Fibroblast of skin of left biceps (primary cell): ENCODE data around the gene CEACAM19.
"Not testable (repeated sequence)": the region's sequence is repeated elsewhere in the genome, so short reads cannot be mapped to it uniquely, and the experiment has no call there.

Experiments
- DNase-seq, 2 experiments: peaks; one replicate each; pipeline ENCODE4 v3.0.0-alpha.2; 2013; ENCODE audit warnings: low read depth in 2 of 2

The CEACAM19 gene

GRCh38 chr19:44671400-44671799 is at the start of gene CEACAM19:
TSS of gene CEACAM19 (plus strand) at chr19:44671482. CDS start at chr19:44671932, 450 bp downstream.
- DNase-seq, result no peak

- DNase-seq, result no peak
These were observed 48.2 kb upstream of the CEACAM19 start for GRCh38 chr19:44623080-44623479.

- no peak for DNase-seq
These were observed 47.7 kb upstream of the CEACAM19 start for GRCh38 chr19:44623626-44624025.

GRCh38 chr19:44624840-44625354 is 46.4 kb upstream of the CEACAM19 start:
- DNase-seq, result no peak

GRCh38 chr19:44625637-44626036 is 45.6 kb upstream of the CEACAM19 start:
- DNase-seq, result not testable (repeated sequence)

GRCh38 chr19:44626048-44626624 is 45.1 kb upstream of the CEACAM19 start:
- DNase-seq, result peak; percentile 95

GRCh38 chr19:44627631-44628030 is 43.7 kb upstream of the CEACAM19 start:
- DNase-seq, result no peak

- DNase-seq, result no peak
These were observed 42.5 kb upstream of the CEACAM19 start for GRCh38 chr19:44628793-44629192.

GRCh38 chr19:44631611-44632010 is 39.7 kb upstream of the CEACAM19 start:
- not testable (repeated sequence) for DNase-seq

GRCh38 chr19:44634058-44634457 is 37.2 kb upstream of the CEACAM19 start:
- DNase-seq, result not testable (repeated sequence)

GRCh38 chr19:44634785-44635184 is 36.5 kb upstream of the CEACAM19 start:
- no peak for DNase-seq

GRCh38 chr19:44635581-44636438 is 35.5 kb upstream of the CEACAM19 start:
- DNase-seq, result no peak

- DNase-seq, result no peak
These were observed 34.6 kb upstream of the CEACAM19 start for GRCh38 chr19:44636439-44637389.

GRCh38 chr19:44637390-44637764 is 33.9 kb upstream of the CEACAM19 start:
- DNase-seq, result no peak

- no peak for DNase-seq
These were observed 30.8 kb upstream of the CEACAM19 start for GRCh38 chr19:44640518-44640917.

- DNase-seq, result no peak
These were observed 29.6 kb upstream of the CEACAM19 start for GRCh38 chr19:44641501-44642265.

- DNase-seq, result no peak
These were observed 28.9 kb upstream of the CEACAM19 start for GRCh38 chr19:44642377-44642776.

GRCh38 chr19:44643605-44644401 is 27.5 kb upstream of the CEACAM19 start, which contains the start of gene PVR:
TSS of gene PVR (plus strand) at chr19:44643910. CDS start at chr19:44644097, 187 bp downstream.
- DNase-seq, result peak in 1 of 2 experiments; percentile 38

- no peak for DNase-seq
These were observed 26.8 kb upstream of the CEACAM19 start for GRCh38 chr19:44644402-44645016.
